ENCODE measurements around the gene OR10A3.
A peak's percentile ranks its signal among the peaks of the same experiment; 100 is the strongest.

The OR10A3 gene

GRCh38 chr11:7890417-7891172, 50.9 kb downstream of the OR10A3 start:
- H3K4me3 Mint-ChIP-seq: peak overlapping the region; percentile 59
- peaks cover 40% of the 10 kb centered on the region for H3K4me1 Mint-ChIP-seq
- H3K27ac Mint-ChIP-seq: peak overlapping the region; percentile 95
- H3K27me3 Mint-ChIP-seq (ENCODE audit: low read depth, poor library complexity): no peaks in the 10 kb centered on the region
- no peaks in the 10 kb centered on the region for H3K9me3 Mint-ChIP-seq
- no peak for TF ChIP-seq CTCF (IDR thresholded peaks at IDR 0.05)
- DNase-seq: peak; percentile 18
- peaks cover 8% of the 10 kb centered on the region for H3K36me3 Mint-ChIP-seq (ENCODE audit: low read depth)

- Mint-ChIP-seq H3K9me3 (no peaks in the 10 kb centered on the region), H3K4me3 (peak overlapping the region; percentile 59), H3K27ac (peak overlapping the region; percentile 60)
Observed at GRCh38 chr11:7889985-7890384, 51.5 kb downstream of the OR10A3 start.

More at GRCh38 chr11:7889985-7890384, 51.5 kb downstream of the OR10A3 start:
- no peak for TF ChIP-seq CTCF (IDR thresholded peaks at IDR 0.05)
- peaks cover 1% of the 10 kb centered on the region for H3K36me3 Mint-ChIP-seq (ENCODE audit: low read depth)
- no peak for DNase-seq
- H3K27me3 Mint-ChIP-seq (ENCODE audit: low read depth, poor library complexity): no peaks in the 10 kb centered on the region
- H3K4me1 Mint-ChIP-seq: peaks cover 40% of the 10 kb centered on the region
